Lung (tissue), 12 donors: ENCODE data around the gene PTAFR. TPM values are rescaled to one million over a fixed set of nuclear protein-coding genes. Genes with fewer than 3 reads are reported as not detected.

Experiments
- ATAC-seq: fragments of 200-7000 bp; cut with Tn5 transposase; one replicate; pipeline ENCODE4 v1.9.1; 2020; ENCODE audit warnings: moderate number of reproducible peaks; ENCODE audit not compliant: insufficient read depth, low FRiP score
- DNase-seq, 3 donors: peaks; one replicate each; pipeline ENCODE4 v3.0.0-alpha.2; 2013 to 2017
- H3K27ac ChIP-seq, 2 donors: one replicate each; pipeline ENCODE4 v1.5.1; 2013; ENCODE audit warnings: mild to moderate bottlenecking in 2 of 2, moderate library complexity in 2 of 2, control low read depth in 1 of 2, inconsistent platforms in 1 of 2, low read depth in 1 of 2, low read length in 1 of 2
- H3K27me3 ChIP-seq, 3 donors: one replicate each; pipeline ENCODE4 v1.5.1; 2013; ENCODE audit warnings: low read length in 2 of 3; ENCODE audit not compliant: control insufficient read depth in 3 of 3, insufficient read depth in 3 of 3
- H3K36me3 ChIP-seq, 4 donors: one replicate each; pipeline ENCODE4 v1.5.1; 2013; ENCODE audit warnings: low read length in 4 of 4, mild to moderate bottlenecking in 1 of 4, moderate library complexity in 1 of 4; ENCODE audit not compliant: control insufficient read depth in 4 of 4, insufficient read depth in 4 of 4
- H3K4me1 ChIP-seq, 5 donors: one replicate each; pipeline ENCODE4 v1.5.1; 2013; ENCODE audit warnings: low read length in 5 of 5, mild to moderate bottlenecking in 2 of 5, moderate library complexity in 1 of 5; ENCODE audit not compliant: control insufficient read depth in 5 of 5, insufficient read depth in 5 of 5
- H3K4me3 ChIP-seq: one replicate; pipeline ENCODE4 v1.5.1; 2013; ENCODE audit warnings: mild to moderate bottlenecking, control low read depth, moderate library complexity
- H3K9ac ChIP-seq, 2 donors: one replicate each; pipeline ENCODE4 v1.5.1; 2013; ENCODE audit warnings: low read length in 2 of 2, control low read depth in 1 of 2; ENCODE audit not compliant: insufficient read depth in 1 of 2
- H3K9me3 ChIP-seq, 4 donors: one replicate each; pipeline ENCODE4 v1.5.1; 2013; ENCODE audit warnings: low read length in 3 of 4, mild to moderate bottlenecking in 1 of 4, moderate library complexity in 1 of 4; ENCODE audit not compliant: control insufficient read depth in 4 of 4, insufficient read depth in 3 of 4
- CTCF ChIP-seq: IDR thresholded peaks from 2 replicates; pipeline ENCODE4 v1.5.1; 2012; ENCODE audit warnings: mild to moderate bottlenecking; ENCODE audit errors: control extremely low read depth, extremely low read depth
- WGBS, 2 donors: extraction: QIAGEN DNeasy Blood & Tissue Kit; methylation state at CpG; one replicate each; pipeline ENCODE4 v1.1.7; 2013; 5-methylcytosine and 5-hydroxymethylcytosine counted together
- polyA plus RNA-seq, 2 donors: library from polyadenylated mRNA; stranded (reverse); fragments of 200-250 nt; gene quantifications; one replicate each; pipeline ENCODE4 v1.2.1, GENCODE V29; 2013
- total RNA-seq, 2 donors: library from RNA; depleted of rRNA in 1 of 2; stranded (reverse); fragments of >200 nt in 1 of 2; gene quantifications; one replicate each; pipeline ENCODE4 v1.2.1, GENCODE V29; 2014 to 2021
- donor health status: control.
- donor health status: control.
- donor health status: Bipolar disorder and iron deficiency.
- donor health status: healthy.
- donor health status: DM: yes; HTN: yes; CAD: no.

PTAFR gene
- total and polyA plus RNA-seq, 4 donors: 7.7 to 93.6 (median 23.3) TPM

GRCh38 chr1:28195780-28196179 lies 19.3 kb upstream of the PTAFR start:
- WGBS, 2 donors: 85 to 92% methylated on average over 1 of the region's 1 CpG
- Histone ChIP-seq H3K9ac (no peak overlapping the region), H3K36me3 (peaks cover 12 to 26% (median 14%) of the 10 kb centered on the region in 4 donors), H3K27me3 (no peaks in the 10 kb centered on the region), H3K9me3 (no peaks in the 10 kb centered on the region), H3K4me1 (peaks cover 0 to 7% (median 0%) of the 10 kb centered on the region in 5 donors), H3K27ac (no peak overlapping the region), H3K4me3 (no peak overlapping the region)
- no peak for DNase-seq
- ATAC-seq: no peak
- no peak for TF ChIP-seq CTCF

GRCh38 chr1:28194326-28195035 lies 18.0 kb upstream of the PTAFR start:
- DNase-seq (no peak), ATAC-seq (no peak)
- Histone ChIP-seq H3K27me3 (no peaks in the 10 kb centered on the region), H3K4me1 (peaks cover 0 to 7% (median 0%) of the 10 kb centered on the region in 5 donors), H3K9me3 (no peaks in the 10 kb centered on the region), H3K27ac (peak overlapping the region in 1 of 2 donors; percentile 16), H3K36me3 (peaks cover under 1 to 14% (median 3%) of the 10 kb centered on the region in 4 donors), H3K4me3 (no peak overlapping the region), H3K9ac (no peak overlapping the region)
- 77 to 93% methylated on average over 8 of the region's 8 CpGs for WGBS, 2 donors
- TF ChIP-seq CTCF: no peak

- no peak overlapping the region for H3K27ac ChIP-seq
- H3K9ac ChIP-seq: no peak overlapping the region
- no peak for DNase-seq
- TF ChIP-seq CTCF: no peak
- 69 to 79% methylated on average over 8 of the region's 8 CpGs for WGBS, 2 donors
- H3K9me3 ChIP-seq: no peaks in the 10 kb centered on the region
- H3K36me3 ChIP-seq: peaks cover 0 to 8% (median 1%) of the 10 kb centered on the region in 4 donors
- H3K27me3 ChIP-seq: no peaks in the 10 kb centered on the region
- peaks cover 0 to 7% (median 0%) of the 10 kb centered on the region in 5 donors for H3K4me1 ChIP-seq
- H3K4me3 ChIP-seq: no peak overlapping the region
- ATAC-seq: no peak
Measured at GRCh38 chr1:28193701-28194161, 17.2 kb upstream of the PTAFR start.
